CD4-positive, alpha-beta memory T cell (primary cell): ENCODE measurements around the gene ICAM4. TPM values are rescaled to one million over a fixed set of nuclear protein-coding genes. Genes with fewer than 3 reads are reported as not detected.

Experiments used
- CTCF ChIA-PET: fragments of 350-600 bp; sonication (Branson Sonifier 250); formaldehyde crosslinking; loops from one replicate; lab custom pipeline; 2021; ENCODE audit warnings: inconsistent platforms; ENCODE audit not compliant: partially characterized antibody; lab: Charles Lee
- POLR2A ChIA-PET: fragments of 350-600 bp; sonication (Branson Sonifier 250); formaldehyde crosslinking; loops from one replicate; lab custom pipeline; 2021; ENCODE audit not compliant: partially characterized antibody; lab: Charles Lee
- DNase-seq, 5 donors: peaks; one replicate each; pipeline versions ENCODE4 v3.0.0 to v3.0.0-alpha.2; 2020 to 2022; ENCODE audit warnings: mixed read lengths in 1 of 5
- H3K27ac ChIP-seq: one replicate; pipeline ENCODE4 v1.7.0; 2013; ENCODE audit warnings: low read depth, low read length
- H3K27me3 ChIP-seq: 2 replicates; pipeline ENCODE4 v1.7.0; 2013; ENCODE audit warnings: mild to moderate bottlenecking, low read length, moderate library complexity; ENCODE audit not compliant: insufficient read depth
- H3K36me3 ChIP-seq: 2 replicates; pipeline ENCODE4 v1.7.0; 2013; ENCODE audit warnings: mild to moderate bottlenecking, low read length, moderate library complexity; ENCODE audit not compliant: insufficient read depth
- H3K4me1 ChIP-seq: 2 replicates; pipeline ENCODE4 v1.7.0; 2013; ENCODE audit warnings: mild to moderate bottlenecking, low read length, moderate library complexity; ENCODE audit not compliant: insufficient read depth
- H3K4me3 ChIP-seq, 2 donors: one replicate each; pipeline ENCODE4 v1.7.0; 2013; ENCODE audit warnings: low read length in 2 of 2, mild to moderate bottlenecking in 1 of 2
- H3K9me3 ChIP-seq, 2 donors: one replicate each; pipeline ENCODE4 v1.7.0; 2013; ENCODE audit warnings: low read length in 2 of 2, control low read depth in 1 of 2; ENCODE audit not compliant: control insufficient read depth in 1 of 2
- H3K27ac Mint-ChIP-seq, 7 donors: one replicate each; pipeline ENCODE4 v1.8.0; 2020 to 2021; ENCODE audit warnings: mixed read lengths in 7 of 7, mild to moderate bottlenecking in 6 of 7, inconsistent platforms in 3 of 7, moderate library complexity in 3 of 7
- H3K27me3 Mint-ChIP-seq, 2 donors: one replicate each; pipeline ENCODE4 v1.8.0; 2020 to 2021; ENCODE audit warnings: mixed read lengths in 2 of 2
- H3K36me3 Mint-ChIP-seq, 2 donors: one replicate each; pipeline ENCODE4 v1.8.0; 2020 to 2021; ENCODE audit warnings: mixed read lengths in 2 of 2, inconsistent platforms in 1 of 2, mild to moderate bottlenecking in 1 of 2
- H3K4me1 Mint-ChIP-seq, 4 donors: one replicate each; pipeline ENCODE4 v1.8.0; 2020 to 2021; ENCODE audit warnings: mixed read lengths in 4 of 4, mild to moderate bottlenecking in 1 of 4
- H3K4me3 Mint-ChIP-seq, 8 donors: one replicate each; pipeline ENCODE4 v1.8.0; 2020 to 2021; ENCODE audit warnings: mixed read lengths in 8 of 8, mild to moderate bottlenecking in 7 of 8, moderate library complexity in 6 of 8, inconsistent platforms in 3 of 8
- H3K9me3 Mint-ChIP-seq, 8 donors: one replicate each; pipeline ENCODE4 v1.8.0; 2020 to 2021; ENCODE audit warnings: mixed read lengths in 8 of 8, mild to moderate bottlenecking in 5 of 8, inconsistent platforms in 3 of 8, moderate library complexity in 1 of 8
- intact Hi-C: fragments of 100-400 bp; cut with micrococcal nuclease; formaldehyde crosslinking; loops from one replicate; pipeline ENCODE4 v1.15.1; 2023
- polyA plus RNA-seq, 2 donors: library from polyadenylated mRNA; unstranded; fragments of 300-500 nt; fragmentation: Illumina TruSeq; gene quantifications; one replicate each; pipeline ENCODE4 v1.2.3, GENCODE V29; 2021
- total RNA-seq, 2 experiments: library from RNA; stranded (reverse); gene quantifications; one replicate each; pipeline ENCODE4 v1.2.3, GENCODE V29; 2021

Gene ICAM4
- total and polyA plus RNA-seq, 4 experiments from 2014 or later: 0.70 to 1.5 (median 1.3) TPM; not detected in 1

DNA sequence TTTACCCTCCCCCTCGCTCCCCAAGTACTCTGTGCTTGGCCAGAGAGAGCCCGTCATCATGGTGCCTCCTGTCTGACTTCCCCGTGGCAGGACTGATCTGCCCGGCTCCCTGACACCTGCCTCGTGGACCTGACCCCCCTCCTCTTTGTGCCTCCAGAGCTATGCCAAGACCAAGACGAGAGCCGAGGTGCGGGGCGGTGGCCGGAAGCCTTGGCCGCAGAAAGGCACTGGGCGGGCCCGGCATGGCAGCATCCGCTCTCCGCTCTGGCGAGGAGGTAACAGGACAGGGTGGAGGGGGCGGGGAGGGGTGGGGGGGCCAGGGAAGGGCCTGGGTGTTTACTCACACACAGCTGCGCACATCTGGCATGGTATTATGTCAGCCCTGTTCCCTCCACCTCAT, 30.2 kb upstream of the ICAM4 start:
- intact Hi-C loops: no loop called here

DNA sequence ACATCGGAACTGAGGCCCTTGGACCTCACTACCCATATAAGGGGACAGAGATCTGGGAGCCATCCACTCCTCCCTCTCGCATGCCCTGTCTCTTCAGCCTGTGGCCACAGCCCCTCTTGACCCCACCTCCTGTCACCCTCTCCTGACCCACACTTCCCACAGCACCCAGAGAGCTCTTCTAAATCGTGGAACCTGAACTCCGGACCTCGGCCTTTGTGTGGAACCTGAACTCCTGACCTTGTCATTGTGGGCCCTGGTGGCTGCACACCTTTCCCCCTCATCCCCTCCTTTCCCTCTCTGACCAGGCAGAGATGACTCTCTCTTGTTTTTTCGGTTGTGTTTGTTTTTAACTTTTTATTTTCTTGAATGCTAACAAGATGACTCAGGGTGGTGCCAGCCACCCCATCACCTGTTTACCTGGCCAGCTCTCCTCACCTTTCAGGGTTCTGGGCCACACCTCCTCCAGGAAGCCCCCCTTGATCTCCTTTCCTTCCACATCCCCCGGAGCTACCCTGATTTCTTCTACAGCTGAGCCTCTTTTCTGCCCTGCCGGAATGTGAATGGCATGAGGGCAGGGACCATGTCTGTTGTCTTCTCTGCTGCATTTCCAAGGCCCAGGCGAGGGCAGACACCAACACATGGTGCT, 29.7 kb upstream of the ICAM4 start:
- H3K9me3 ChIP-seq: no peaks in the 10 kb centered on the region
- no peaks in the 10 kb centered on the region for H3K27me3 ChIP-seq
- Mint-ChIP-seq H3K27me3 (no peaks in the 10 kb centered on the region), H3K4me1 (peaks cover 12 to 29% (median 17%) of the 10 kb centered on the region in 4 donors), H3K36me3 (peaks cover 27 to 55% of the 10 kb centered on the region in 2 donors), H3K27ac (peak overlapping the region in 1 of 7 donors; percentile 2), H3K9me3 (no peaks in the 10 kb centered on the region), H3K4me3 (peak overlapping the region in 1 of 8 donors; percentile 26)
- no peak for DNase-seq
- ChIA-PET POLR2A (interaction anchor here (3.0 kb wide), 1 partner anchor 135 kb away, joined by 19 read pairs; no protein-coding TSS in a partner anchor), CTCF (interaction anchor here (0.6 to 4.6 kb wide), 4 partner anchors 31 to 391 kb away, joined by 3 to 58 read pairs (median 12); no protein-coding TSS in a partner anchor)
- peaks cover 35% of the 10 kb centered on the region for H3K4me1 ChIP-seq
- H3K27ac ChIP-seq: no peak overlapping the region
- H3K4me3 ChIP-seq: no peak overlapping the region
- peaks cover 39% of the 10 kb centered on the region for H3K36me3 ChIP-seq
- intact Hi-C loops: no loop called here

More for the DNA sequence above, 30.2 kb upstream of the ICAM4 start:
- Histone ChIP-seq H3K4me1 (peaks cover 35% of the 10 kb centered on the region), H3K4me3 (no peak overlapping the region), H3K36me3 (peaks cover 39% of the 10 kb centered on the region), H3K9me3 (no peaks in the 10 kb centered on the region), H3K27me3 (no peaks in the 10 kb centered on the region), H3K27ac (no peak overlapping the region)
- ChIA-PET POLR2A (no interaction called here), CTCF (interaction anchor here (0.7 to 4.6 kb wide), 5 partner anchors 16 to 252 kb away, joined by 3 to 58 read pairs (median 3); no protein-coding TSS in a partner anchor)
- no peaks in the 10 kb centered on the region for H3K27me3 Mint-ChIP-seq
- DNase-seq: no peak
- H3K9me3 Mint-ChIP-seq: peaks cover 0 to 2% (median 0%) of the 10 kb centered on the region in 8 donors
- H3K36me3 Mint-ChIP-seq: peaks cover 30 to 60% of the 10 kb centered on the region in 2 donors
- peaks cover 14 to 34% (median 20%) of the 10 kb centered on the region in 4 donors for H3K4me1 Mint-ChIP-seq
- no peak overlapping the region for H3K27ac Mint-ChIP-seq
- no peak overlapping the region for H3K4me3 Mint-ChIP-seq

DNA sequence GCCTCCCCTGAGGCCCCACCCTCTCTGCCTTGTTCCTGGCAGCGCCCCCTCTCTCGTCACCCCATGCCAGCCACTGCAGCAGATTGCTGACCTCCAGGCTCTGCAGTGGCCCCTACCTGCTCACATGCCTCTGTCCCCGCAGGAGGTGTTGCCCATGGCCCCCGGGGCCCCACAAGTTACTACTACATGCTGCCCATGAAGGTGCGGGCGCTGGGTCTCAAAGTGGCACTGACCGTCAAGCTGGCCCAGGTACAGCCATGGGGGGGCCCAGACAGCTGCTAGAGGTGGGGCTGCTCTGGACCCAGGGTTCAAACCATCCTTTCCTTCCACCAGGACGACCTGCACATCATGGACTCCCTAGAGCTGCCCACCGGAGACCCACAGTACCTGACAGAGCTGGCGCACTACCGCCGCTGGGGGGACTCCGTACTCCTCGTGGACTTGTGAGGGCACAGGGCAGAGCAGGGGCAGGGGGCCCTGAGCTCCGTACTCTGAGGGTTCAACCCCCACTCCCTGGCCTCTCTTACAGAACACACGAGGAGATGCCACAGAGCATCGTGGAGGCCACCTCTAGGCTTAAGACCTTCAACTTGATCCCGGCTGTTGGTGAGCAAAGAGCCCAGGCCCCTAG, 28.6 kb upstream of the ICAM4 start:
- no peak overlapping the region for H3K27ac ChIP-seq
- intact Hi-C loops: no loop called here
- H3K27me3 ChIP-seq: no peaks in the 10 kb centered on the region
- Mint-ChIP-seq H3K27me3 (no peaks in the 10 kb centered on the region), H3K27ac (peak overlapping the region in 2 of 7 donors; percentile 7 to 71), H3K36me3 (peaks cover 27 to 49% of the 10 kb centered on the region in 2 donors), H3K9me3 (no peaks in the 10 kb centered on the region), H3K4me1 (peaks cover 7 to 21% (median 11%) of the 10 kb centered on the region in 4 donors), H3K4me3 (peak overlapping the region in 1 of 8 donors; percentile 54)
- no peak for DNase-seq
- CTCF ChIA-PET: interaction anchor here (0.6 to 4.8 kb wide), 33 partner anchors 8 to 492 kb away, joined by 3 to 80 read pairs (median 4); partner anchors contain the start of genes FDX2, ICAM1, ICAM4 and ICAM5
- POLR2A ChIA-PET: interaction anchor here (0.7 to 3.6 kb wide), 11 partner anchors 8 to 437 kb away, joined by 3 to 36 read pairs (median 5); partner anchors contain the start of genes ICAM1, ICAM5 and TYK2
- no peaks in the 10 kb centered on the region for H3K9me3 ChIP-seq
- H3K4me1 ChIP-seq: peaks cover 25% of the 10 kb centered on the region
- no peak overlapping the region for H3K4me3 ChIP-seq
- peaks cover 39% of the 10 kb centered on the region for H3K36me3 ChIP-seq

DNA sequence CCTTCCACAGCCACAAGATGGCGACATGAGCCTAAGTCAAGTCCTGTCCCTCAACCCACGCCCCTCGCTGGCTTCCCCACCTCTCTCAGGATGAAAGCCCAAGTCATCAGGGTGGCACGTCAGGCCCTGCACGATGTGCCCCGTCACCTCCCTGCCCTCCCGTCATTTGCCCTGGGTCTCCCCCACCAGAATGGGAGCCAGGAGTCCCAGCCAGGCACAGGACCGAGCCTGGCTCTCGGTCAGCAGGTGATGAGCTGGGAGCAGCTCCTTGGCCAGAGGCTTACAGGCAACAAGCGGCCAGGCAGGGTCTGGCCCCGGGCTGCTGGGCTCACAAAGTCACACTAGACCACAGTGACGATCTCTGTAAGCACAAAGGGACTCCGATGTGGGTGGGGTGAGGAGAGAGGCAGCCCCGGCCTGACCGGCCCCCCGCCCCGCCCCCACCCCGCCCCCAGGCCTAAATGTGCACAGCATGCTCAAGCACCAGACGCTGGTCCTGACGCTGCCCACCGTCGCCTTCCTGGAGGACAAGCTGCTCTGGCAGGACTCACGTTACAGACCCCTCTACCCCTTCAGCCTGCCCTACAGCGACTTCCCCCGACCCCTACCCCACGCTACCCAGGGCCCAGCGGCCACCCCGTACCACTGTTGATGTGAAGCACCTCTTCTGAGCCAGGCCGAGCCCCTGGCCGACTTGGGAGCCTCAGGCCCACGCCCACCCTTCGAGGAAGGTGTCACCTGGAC, 27.4 kb upstream of the ICAM4 start:
- no peak overlapping the region for H3K4me3 ChIP-seq
- POLR2A ChIA-PET: interaction anchor here (0.7 to 3.6 kb wide), 13 partner anchors 7 to 436 kb away, joined by 3 to 36 read pairs (median 5); partner anchors contain the start of genes ICAM1, ICAM5, MRPL4 and TYK2
- H3K36me3 Mint-ChIP-seq: peaks cover 21 to 42% of the 10 kb centered on the region in 2 donors
- H3K27me3 Mint-ChIP-seq: no peaks in the 10 kb centered on the region
- no peaks in the 10 kb centered on the region for H3K27me3 ChIP-seq
- peaks cover 33% of the 10 kb centered on the region for H3K36me3 ChIP-seq
- peaks cover 5 to 17% (median 8%) of the 10 kb centered on the region in 4 donors for H3K4me1 Mint-ChIP-seq
- H3K4me3 Mint-ChIP-seq: peak overlapping the region in 1 of 8 donors; percentile 68
- H3K9me3 Mint-ChIP-seq: no peaks in the 10 kb centered on the region
- CTCF ChIA-PET: interaction anchor here (0.6 to 4.8 kb wide), 35 partner anchors 9 to 328 kb away, joined by 3 to 80 read pairs (median 4); partner anchors contain the start of genes FDX2, ICAM1, ICAM4 and ICAM5
- intact Hi-C loops: loop anchor here (1.0 kb wide), 1 partner anchor 130 kb away; no protein-coding TSS in a partner anchor
- peak; percentile 82 to 94 (median 86) for DNase-seq
- no peaks in the 10 kb centered on the region for H3K9me3 ChIP-seq
- H3K4me1 ChIP-seq: peaks cover 20% of the 10 kb centered on the region
- H3K27ac Mint-ChIP-seq: peak overlapping the region in 4 of 7 donors; percentile 17 to 76 (median 54)
- peak overlapping the region; percentile 16 for H3K27ac ChIP-seq

DNA sequence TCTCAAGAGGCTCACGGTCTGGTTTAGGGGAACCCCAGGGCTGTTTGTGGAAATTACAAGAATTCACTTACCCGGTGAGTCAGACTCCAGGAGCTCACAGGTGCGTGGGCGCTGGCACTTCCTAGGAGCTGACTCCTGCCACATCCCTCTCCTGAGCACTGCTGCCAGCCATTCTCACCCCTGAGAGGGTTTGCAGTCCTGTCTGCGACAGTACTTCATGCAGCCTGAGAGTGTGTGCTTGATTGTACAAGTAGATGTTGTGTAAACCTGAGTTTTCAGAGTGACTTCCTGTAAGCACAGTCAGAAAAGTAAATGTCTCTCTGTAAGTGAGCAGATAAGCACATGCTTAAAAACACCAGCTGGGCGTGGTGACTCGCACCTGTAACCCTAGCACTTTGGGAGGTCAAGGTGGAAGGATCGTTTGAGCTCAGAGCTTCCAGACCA, 26.6 kb upstream of the ICAM4 start:
- peak overlapping the region; percentile 36 to 87 (median 57) for H3K27ac Mint-ChIP-seq
- intact Hi-C loops: no loop called here
- H3K9me3 Mint-ChIP-seq: no peaks in the 10 kb centered on the region
- no peak overlapping the region for H3K4me3 ChIP-seq
- H3K27me3 ChIP-seq: no peaks in the 10 kb centered on the region
- CTCF ChIA-PET: interaction anchor here (0.8 to 4.8 kb wide), 14 partner anchors 10 to 328 kb away, joined by 3 to 80 read pairs (median 12); partner anchors contain the start of genes ICAM1 and TYK2
- no peak overlapping the region for H3K4me3 Mint-ChIP-seq
- peaks cover 20% of the 10 kb centered on the region for H3K4me1 ChIP-seq
- POLR2A ChIA-PET: interaction anchor here (1.5 to 3.6 kb wide), 6 partner anchors 8 to 132 kb away, joined by 4 to 36 read pairs (median 10); partner anchors contain the start of genes ICAM1, ICAM5, MRPL4 and TYK2
- H3K9me3 ChIP-seq: no peaks in the 10 kb centered on the region
- no peaks in the 10 kb centered on the region for H3K27me3 Mint-ChIP-seq
- peak overlapping the region; percentile 16 for H3K27ac ChIP-seq
- peaks cover 5 to 17% (median 8%) of the 10 kb centered on the region in 4 donors for H3K4me1 Mint-ChIP-seq
- peaks cover 26% of the 10 kb centered on the region for H3K36me3 ChIP-seq
- H3K36me3 Mint-ChIP-seq: peaks cover 18 to 34% of the 10 kb centered on the region in 2 donors
- peak in 1 of 5 donors; percentile 67 for DNase-seq

DNA sequence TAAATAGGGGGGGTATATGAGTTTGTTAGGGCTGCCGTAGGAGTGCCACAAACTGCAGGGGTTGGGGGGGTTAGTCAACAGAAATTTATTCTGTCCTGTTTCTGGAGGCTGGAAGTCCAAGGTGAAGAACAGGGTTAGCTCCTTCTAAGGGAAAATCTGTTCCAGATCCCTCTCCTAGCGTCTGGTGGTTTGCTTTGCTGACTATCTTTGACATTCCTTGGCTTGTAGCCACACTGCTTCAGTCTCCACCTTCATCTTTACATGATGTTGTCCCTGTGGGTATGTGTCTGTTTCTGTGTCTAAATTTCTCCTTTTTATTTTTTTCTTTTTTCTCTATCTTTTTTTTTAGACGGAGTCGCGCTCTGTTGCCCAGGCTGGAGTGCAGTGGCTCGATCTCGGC, 24.0 kb upstream of the ICAM4 start:
- Histone ChIP-seq H3K9me3 (no peaks in the 10 kb centered on the region), H3K27me3 (no peaks in the 10 kb centered on the region), H3K4me3 (no peak overlapping the region), H3K4me1 (peaks cover 20% of the 10 kb centered on the region), H3K27ac (no peak overlapping the region), H3K36me3 (peaks cover 11% of the 10 kb centered on the region)
- peaks cover 3 to 14% (median 5%) of the 10 kb centered on the region in 4 donors for H3K4me1 Mint-ChIP-seq
- intact Hi-C loops: no loop called here
- H3K4me3 Mint-ChIP-seq: no peak overlapping the region
- ChIA-PET POLR2A (no interaction called here), CTCF (interaction anchor here (1.1 to 9.8 kb wide), 3 partner anchors 67 to 125 kb away, joined by 3 to 235 read pairs (median 80); no protein-coding TSS in a partner anchor)
- H3K27me3 Mint-ChIP-seq: no peaks in the 10 kb centered on the region
- peak overlapping the region in 1 of 7 donors; percentile 29 for H3K27ac Mint-ChIP-seq
- H3K9me3 Mint-ChIP-seq: no peaks in the 10 kb centered on the region
- peaks cover under 1 to 13% of the 10 kb centered on the region in 2 donors for H3K36me3 Mint-ChIP-seq
- DNase-seq: no peak
